Myocyte (in vitro differentiated cells): ENCODE data around the gene PPP2R5E. TPM values are rescaled to one million over a fixed set of nuclear protein-coding genes. Genes with fewer than 3 reads are reported as not detected.
"Not testable (repeated sequence)": the region's sequence is repeated elsewhere in the genome, so short reads cannot be mapped to it uniquely, and the experiment has no call there.

Source experiments
- DNase-seq: peaks from one replicate; pipeline ENCODE4 v3.0.0-alpha.2; 2012; ENCODE audit warnings: low read depth
- total RNA-seq: library from RNA; depleted of rRNA; stranded (reverse); fragments of >200 nt; gene quantifications from 2 replicates; pipeline ENCODE4 v1.2.3, GENCODE V29; 2014

Gene PPP2R5E
- total RNA-seq, 1 donor from 2014 or later: 13.7 TPM

DNA sequence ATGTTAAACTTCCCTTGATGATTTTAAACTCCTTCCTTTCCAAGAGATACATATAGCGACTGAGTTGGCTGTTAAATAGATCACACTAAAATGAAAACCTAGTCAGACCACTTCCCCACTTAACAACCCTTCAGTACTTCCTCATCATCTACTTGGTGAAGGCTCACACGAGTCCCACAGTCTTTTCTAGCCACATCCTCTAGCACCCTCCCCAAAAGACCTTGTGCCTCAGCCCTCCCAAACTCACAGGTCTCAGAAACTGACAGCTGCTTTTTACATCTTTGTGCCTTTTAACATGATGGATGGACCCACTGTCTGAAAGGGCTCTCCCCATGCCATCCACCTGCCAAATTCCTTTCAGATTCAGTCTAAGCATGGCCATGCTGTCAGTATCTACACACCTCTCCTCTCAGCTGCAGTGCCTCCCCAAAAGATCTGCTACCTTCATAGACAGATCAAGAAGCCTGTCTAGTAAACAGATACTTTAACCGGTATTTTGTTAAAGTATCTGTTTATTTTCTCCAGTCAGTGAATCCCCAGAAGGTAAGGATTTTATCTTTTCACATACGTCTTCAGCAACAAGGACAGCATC, 159.3 kb downstream of the PPP2R5E start:
- DNase-seq: no peak

DNA sequence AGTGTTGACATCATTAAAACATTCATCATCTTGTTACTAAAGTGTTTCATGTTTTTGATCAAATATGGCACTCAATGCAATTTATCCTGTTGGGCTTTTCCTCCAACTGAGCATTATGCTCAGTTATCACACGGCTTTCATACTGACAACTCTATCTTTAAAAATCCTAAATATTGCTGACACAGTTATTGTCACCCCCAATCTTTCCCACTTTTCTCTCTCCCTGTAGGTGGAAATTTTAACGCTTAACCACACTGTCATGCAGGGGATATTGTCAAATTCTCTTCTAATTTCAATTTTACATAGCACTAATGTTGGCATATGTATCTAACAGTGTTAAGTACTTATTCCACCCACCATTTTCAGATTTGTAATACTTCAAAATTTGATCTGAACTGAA, 164.7 kb downstream of the PPP2R5E start:
- DNase-seq: no peak

DNA sequence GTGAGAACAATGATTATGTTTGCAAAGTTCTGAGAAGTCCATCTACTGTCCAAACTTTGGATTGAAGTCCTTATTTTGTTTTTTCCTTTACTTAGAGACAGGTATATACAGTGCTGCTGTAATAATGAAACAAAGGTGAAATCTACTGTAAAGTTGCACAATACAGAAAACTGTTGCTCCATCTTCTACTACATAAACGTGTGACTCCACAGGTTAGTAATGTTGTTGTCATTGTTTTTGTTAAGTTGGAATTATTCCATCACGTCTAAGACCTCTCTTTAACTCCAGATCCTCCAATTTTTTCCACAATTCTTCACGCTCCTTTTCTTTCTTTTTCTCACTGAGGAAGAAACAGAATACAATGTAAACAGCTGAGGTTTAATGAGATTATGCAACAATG, 167.4 kb downstream of the PPP2R5E start:
- DNase-seq: no peak

DNA sequence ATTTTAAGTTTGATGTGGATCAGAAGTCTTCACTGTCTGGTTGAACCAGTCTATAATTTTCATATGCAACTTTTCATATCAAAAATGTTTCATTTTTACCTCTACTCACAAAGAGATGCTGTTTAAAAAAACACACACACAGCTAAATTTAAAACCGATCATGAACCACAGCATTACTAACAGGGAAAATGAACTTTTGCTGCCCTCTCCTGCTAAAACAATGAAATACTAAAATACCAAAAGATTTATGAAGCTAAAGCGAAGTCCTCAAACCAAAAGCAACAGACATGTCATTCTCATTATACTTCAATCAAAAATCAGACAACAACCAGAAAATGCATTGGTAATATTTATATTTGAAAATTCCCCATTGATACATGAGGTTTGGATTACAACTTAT, 171.6 kb downstream of the PPP2R5E start:
- not testable (repeated sequence) for DNase-seq

DNA sequence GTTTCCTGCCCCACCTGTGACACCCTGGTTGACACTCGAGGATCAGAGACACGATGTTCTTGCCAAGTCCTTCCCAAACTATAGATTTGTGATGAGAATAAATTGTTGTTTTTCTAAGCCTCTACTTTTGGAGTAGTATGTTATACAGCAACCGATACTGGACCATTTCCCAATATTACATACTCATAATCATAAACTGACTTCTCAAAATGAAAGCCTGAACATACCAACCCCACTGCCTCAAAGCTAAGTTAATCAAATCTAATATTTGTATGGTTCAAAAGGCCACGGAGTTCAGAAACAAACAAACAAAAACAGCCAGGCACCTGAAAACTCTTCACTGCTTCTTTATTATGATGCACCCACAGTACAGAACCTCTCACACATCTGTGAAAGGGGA, 172.1 kb downstream of the PPP2R5E start:
- DNase-seq: no peak

DNA sequence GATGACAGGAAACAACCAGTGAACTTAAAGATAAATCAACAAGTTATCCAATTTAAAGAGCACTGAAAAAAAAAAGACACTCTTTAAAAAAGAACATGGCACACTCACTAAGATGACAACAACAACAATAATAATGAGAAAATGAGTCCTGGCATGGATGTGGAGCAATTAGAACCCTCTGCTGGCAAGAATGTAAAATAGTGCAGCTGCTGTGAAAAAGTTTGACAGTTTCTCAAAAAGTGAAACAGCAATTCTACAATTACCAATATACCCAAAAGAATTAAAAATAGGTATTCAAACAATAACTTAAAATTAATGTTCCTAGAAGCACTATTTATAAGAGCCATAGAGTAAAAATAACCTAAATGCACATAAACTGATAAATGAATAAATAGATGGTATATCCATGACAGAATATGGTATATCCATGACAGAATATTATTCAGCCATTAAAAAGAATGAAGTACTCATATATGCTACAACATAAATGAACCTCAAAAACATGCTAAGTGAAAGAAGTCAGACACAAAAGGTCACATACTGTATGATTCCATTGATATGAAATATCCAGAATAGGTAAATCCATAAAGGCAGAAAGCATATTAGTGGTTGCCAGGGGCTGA, 175.3 kb downstream of the PPP2R5E start:
- no peak for DNase-seq

DNA sequence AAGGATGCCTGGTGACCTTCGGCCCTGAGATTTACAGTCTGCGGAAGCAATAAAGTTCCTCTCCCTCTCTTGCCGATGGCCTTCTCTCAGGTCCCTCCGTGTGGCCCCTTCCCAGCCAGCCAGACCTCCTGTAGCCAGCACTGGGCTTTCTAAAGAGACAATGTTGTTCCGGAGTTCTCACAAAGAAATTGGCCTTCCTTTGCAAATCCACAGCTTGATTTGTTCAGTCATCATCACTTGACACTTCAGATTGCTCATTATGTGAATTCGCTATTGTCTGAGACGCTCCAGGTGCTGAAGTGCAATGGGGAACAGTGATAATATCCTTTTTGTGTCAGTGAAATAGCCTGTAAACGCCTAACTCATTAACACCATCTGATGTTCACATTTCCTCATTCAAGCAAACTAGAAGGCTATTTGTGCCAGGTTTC, 180.8 kb downstream of the PPP2R5E start:
- DNase-seq: no peak

DNA sequence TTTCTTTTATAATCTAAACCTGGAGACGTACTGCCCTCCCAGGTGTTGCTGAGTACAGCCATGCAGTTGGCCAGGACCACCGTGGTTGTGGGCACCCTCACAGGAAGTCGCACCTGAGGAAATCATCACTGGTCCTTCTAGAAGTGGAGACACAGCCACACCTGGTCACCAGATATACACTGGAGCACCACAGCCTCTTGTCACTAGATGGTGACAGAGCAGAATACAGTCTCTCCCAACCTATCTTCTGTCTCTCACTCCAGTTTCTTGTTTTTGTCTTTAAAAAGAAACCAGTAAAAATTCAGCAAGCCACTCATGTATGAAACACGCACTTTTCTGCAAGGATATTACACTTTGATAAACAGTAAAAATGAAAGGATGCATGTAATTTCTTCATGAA, 181.4 kb downstream of the PPP2R5E start:
- no peak for DNase-seq

DNA sequence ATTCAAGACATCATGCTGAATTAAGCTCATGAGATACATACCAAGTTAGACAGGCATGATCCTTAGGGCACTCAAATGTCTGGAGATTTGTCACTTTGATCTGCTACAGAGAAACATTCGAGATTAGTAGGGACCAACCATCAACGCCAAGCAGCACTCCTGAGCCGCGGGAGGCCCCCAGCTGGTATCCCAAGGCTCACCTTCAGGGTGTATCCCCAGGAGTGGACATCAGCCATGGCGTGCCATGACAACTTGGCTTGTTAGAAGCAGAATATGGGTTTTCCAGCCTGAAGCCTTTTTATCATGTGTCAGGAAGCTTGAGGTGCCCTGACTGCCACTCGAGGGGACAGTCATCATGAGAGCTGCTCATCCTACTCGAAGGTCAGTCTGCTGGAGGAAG, 185.3 kb downstream of the PPP2R5E start:
- no peak for DNase-seq

DNA sequence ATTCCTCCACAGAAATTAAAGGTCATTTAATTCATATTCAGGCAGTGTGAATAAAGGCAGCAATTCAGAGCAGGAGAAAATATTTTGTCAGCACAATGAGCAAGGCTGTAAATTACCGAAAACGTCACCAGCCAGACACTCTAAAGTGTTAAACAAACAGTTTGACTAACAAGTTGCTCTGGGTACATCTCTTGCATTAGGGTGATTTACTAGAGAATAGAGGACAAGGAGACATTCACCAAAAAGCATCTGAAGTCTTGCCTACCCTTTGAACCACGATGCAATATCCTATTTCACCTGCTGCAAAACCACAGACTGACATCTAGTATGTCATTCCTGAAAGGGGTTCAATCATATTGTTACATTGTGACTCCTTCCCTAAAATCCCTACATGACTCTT, 197.4 kb downstream of the PPP2R5E start:
- DNase-seq: no peak

DNA sequence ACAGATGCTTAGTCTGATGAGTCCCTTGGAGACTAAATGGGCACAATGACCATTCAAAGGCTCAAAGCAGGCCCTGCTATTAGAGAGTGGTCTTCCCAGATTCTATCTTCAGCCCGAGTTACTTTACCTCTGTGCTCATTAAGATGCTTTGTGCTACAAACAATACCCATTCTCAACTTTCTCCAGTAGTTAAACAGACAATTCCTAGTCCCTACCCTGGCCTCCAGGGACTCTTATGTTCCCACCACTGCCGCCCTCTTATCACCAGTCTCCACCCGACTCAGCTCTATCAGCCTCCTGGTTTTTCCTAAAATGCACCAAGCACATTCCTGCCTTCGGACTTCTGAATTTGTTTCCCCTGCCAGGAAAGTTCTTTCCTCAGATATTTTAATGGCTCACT, 198.8 kb downstream of the PPP2R5E start:
- no peak for DNase-seq

DNA sequence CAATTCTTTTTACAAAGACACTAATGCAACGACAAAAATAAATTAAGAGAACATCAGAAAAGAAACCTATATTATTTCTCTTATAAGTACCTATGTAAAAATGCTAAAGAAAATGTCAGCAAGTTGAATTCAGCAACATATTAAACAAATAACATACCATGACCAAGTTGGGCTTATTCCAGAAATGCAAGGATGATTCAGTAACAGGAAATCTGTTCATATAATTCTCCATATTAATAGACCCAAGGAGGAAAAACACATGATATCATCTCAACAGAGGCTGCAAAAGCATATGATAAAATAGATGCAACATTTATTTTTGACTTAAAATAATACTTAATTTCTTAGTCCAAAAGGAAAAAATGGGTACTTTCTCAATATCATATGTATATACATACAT, 199.3 kb downstream of the PPP2R5E start:
- DNase-seq: no peak

DNA sequence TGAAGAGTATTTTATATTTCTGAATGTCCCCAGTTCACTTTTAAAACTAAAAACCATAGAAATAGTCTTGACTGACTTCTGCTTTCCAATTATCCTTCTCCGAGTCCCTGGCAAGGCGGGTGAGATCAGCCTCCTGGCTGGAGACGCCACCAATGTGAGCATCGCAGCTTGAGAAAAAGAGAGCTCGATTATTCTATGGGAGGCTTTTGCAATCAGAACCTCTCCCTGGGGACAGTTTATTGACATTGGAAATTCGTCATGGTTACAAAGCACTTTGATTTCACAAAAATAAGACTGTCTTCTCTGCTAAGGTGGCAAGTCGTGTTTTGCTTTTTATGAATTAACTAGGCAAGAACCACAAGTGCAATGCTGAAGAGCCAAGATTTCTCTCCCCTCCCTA, 200.8 kb downstream of the PPP2R5E start:
- DNase-seq: peak; percentile 3

DNA sequence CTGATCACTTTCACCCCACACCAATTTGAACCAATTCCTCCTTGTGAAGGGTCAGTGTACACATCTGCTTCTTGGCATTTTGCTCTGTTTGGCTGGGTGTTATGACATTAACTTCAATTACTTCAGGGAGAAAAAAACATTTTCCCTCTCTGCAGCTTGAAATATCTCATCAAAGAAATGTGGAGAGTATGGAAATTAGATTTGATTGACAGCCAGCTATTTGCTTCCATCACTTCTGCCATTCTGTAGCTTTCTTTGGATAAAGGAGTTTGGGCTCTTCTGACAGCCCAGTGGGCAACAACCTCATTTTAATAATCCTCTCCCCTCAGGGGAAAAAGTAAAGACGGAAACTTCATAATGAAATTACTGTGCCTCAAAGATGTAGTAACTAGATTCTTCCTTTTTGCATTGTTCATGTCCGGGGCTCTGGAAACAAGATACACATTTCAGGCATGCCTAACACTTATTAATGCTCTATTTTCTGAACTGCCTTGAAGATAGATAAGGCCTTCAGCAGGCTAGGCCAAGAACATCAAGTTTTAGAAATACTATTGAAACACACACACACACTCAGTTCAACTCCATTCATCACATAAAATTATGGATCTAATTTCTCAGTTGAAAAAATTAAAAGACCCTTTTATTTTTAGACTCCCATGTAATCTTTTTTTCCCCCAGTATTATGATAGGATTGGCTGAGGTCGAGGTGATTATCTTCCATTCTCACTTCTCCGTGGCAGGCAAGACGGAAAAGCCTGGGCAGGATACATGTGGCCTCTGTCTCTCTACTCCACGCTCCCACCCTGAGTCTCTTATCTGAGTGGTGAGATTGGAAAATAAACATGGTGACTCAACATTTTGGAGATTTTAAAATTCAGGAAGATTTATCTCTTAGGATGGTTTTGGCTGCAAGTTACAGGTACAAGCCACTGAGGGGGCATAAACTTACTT, 214.1 kb downstream of the PPP2R5E start:
- no peak for DNase-seq

DNA sequence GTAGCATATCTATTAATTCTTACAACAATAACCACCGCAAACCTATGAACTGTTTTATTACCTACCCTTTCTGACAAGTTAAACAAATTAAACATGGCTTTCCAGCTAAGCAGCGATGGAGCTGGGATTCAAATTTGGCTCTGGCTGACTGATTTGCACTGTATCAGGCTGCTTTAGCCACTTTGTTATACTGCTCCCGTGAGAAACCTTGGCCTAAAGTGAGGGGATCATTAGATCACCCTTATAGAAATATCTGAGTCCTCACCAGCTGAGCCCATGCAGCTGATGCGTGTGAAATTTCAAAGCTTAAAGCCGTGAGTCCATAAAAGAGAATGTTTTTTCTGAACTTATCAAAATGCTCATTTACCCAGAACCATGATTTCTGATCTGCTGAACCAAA, 216.3 kb downstream of the PPP2R5E start:
- DNase-seq: no peak

DNA sequence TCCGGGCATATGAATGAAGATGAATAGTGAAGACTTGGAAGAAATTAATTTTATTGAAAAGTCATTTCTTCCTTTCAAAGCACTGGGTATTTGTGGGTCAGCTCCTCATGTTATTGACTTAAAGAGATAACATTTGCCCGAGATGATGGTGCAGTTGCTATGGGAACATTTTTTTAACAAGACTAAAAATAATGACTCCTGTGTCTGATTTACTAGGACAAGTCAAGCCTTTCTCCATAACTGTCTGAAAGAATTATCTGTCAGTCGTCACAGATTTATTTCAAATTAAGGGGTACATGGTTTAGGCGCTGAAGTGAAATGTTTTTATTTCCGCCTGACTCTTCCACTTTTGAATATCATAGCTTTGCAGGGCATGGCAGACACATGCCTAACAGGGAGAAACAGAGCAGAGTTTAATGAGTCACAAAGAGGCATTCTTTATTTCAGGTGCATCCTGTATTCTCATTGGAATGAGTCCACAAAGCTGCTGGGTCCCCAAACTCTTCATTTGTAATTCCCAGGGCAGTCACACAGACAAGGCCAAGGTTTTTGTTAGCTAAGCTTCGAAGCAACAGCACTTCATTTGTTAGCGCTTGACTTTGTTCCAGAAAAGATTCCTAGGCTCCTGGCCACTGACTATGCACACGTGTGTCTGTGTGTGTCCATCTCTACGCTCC, 220.1 kb downstream of the PPP2R5E start:
- no peak for DNase-seq

DNA sequence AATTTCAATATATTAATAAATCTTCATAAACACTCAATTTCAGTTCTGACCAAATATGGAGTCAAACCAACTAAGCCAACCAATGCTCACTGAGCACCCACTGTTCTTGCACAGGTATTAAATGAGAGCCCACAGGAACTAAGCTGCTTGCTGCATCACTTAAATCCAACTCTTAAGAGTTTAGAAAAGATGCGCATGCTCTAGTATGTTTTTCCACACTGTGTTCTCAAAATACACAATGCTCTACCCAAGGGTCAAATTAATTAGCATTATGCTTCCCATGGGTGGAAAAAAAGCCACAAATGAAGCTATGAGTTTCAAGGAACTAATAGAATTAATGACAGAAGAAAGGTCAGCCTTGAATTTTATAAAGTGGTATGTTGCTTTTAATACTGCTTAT, 220.7 kb downstream of the PPP2R5E start:
- no peak for DNase-seq
